HG02852 (cell line): Measurements from ENCODE around the gene OPHN1.

Experiments
- ATAC-seq: cut with Tn5 transposase; IDR thresholded peaks from one replicate; pipeline ENCODE4 v1.9.1; 2021; ENCODE audit warnings: mild to moderate bottlenecking, moderate library complexity; ENCODE audit not compliant: unreplicated experiment

The OPHN1 gene

GRCh38 chrX:68183612-68184214 lies 249.6 kb downstream of the OPHN1 start:
- ATAC-seq: no peak

DNA sequence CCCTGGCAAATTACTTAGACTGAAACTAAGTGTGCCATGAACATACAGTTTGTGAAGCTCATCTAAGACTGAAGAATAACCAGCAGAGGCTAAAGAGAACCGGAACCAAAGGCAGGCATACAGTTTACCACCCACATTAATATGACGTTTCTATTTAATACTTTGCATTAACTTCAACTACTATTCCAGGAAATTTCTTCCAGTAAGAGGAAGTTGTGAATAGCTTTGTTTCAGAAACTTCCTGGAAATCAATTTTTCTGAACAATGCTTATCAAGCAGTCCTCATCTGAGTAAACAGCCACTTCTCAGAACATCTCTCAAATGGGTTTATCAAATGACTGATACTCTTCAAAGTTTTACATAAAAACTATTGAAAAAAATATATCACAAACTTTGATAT lies 252.7 kb downstream of the OPHN1 start:
- no peak for ATAC-seq

DNA sequence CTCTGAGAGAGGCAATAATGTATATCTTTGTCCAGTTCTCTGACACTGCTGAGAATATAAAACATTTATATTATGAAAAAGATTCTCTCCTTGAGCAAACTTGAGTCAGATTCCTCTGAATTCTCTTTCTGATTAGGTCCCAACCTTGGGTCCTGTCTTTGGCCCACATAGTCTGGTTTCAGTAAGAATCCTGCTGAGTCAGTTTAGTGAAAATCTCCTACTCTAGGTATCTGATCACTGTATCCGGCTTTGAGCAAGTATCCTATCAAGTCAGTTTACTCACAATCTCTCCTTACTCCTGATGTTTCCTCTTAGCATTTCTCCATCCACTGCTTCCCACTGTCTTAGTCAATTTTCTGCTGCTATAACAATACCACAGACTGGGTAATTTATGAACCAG lies 253.9 kb downstream of the OPHN1 start:
- no peak for ATAC-seq

DNA sequence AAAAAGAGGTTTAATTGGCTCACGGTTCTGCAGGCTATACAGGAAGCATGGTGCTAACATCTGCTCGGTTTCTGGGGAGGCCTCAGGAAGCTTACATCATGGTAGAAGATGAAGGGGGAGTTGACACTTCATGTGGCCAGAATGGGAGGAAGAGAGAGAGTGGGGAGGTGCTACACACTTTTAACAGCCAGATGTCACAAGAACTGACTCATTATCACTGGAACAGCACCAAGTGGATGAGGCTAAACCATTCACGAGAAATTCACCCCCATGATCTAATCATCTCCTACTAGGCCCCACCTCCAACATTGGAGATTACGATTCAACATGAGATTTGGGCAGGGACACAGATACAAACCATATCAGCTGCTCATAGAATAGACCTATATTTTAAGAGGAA lies 255.8 kb downstream of the OPHN1 start:
- ATAC-seq: no peak

GRCh38 chrX:68175562-68175961 lies 257.7 kb downstream of the OPHN1 start:
- no peak for ATAC-seq

DNA sequence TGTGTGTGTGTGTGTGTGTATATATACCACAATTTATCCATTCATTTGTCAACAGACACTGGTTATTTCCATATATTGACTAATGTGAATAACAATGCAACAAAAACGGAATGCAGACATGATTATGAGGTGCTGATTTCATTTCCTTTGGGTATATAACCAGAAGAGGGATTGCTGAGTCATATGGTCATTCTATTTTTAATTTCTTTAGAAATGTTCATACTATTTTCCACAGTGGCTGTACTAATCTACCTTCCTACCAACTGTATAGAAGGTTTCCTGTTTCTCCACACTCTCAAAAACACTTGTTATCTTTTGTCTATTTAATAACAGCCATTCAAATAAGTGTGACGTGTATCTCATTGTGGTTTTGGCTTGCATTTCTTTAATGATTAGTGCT lies 269.9 kb downstream of the OPHN1 start:
- ATAC-seq: no peak

GRCh38 chrX:68147848-68148247 lies 285.4 kb downstream of the OPHN1 start:
- ATAC-seq: no peak

DNA sequence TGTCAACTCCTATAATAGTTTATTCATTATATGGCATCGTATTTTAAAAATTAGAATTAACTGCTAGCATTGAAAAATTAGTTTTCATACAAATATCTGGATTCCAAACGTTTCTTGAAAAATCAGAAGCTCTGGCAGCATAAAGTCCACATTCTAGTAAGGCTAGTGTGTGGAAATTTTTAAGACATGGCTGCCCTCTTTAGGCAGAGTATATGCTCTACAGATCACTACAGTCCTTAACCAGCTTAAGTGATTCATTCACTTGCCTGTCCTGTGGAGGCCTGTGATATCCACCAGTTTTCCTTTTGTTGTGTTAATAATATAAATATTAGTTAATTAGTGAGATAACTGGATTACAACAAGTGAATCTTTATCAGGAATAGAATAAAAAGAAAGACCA lies 287.2 kb downstream of the OPHN1 start:
- ATAC-seq: no peak

DNA sequence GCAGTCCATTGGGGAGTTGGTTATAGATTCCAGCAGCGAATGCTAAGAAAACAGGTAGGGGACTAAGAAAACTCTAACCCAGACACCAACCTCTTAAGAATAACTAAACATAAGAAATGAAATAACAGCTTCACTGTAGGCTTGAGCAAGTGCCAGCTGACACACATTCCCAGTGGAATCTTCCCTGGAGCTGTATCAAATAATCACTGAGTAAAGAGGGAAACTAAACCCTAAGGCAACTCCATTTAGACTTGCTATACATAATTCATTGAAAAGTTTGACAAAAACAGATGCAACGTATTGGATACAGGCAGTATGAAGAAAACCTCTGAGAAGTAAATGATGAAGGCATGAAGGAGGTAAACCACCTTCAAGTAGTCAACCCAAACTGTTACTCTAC lies 293.5 kb downstream of the OPHN1 start:
- no peak for ATAC-seq

- ATAC-seq: no peak
Measured at GRCh38 chrX:68133181-68133580, 300.1 kb downstream of the OPHN1 start.

- ATAC-seq: no peak
Measured at GRCh38 chrX:68132749-68133148, 300.5 kb downstream of the OPHN1 start.

GRCh38 chrX:68121835-68122234 lies 311.5 kb downstream of the OPHN1 start:
- ATAC-seq: no peak

- ATAC-seq: no peak
Measured at GRCh38 chrX:68121371-68121770, 311.9 kb downstream of the OPHN1 start.

DNA sequence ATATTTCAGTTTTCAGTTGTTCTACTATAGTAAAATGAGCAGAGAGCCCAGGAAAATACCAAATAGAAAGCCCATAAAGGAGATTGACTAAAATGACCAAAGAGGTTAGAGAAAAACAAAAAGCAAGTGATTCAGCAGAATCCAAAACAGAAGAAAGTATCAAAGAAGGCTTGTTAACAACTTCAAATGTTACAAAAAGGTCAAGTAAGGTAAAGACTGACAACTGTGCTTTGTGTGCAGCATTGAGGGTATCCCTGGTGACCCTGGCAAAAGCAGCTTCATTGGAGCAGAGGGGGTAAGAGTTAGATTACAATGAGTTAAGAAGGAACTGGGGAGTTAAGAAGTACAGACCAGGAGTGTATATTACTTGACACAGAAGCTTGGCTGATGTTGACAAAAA lies 317.9 kb downstream of the OPHN1 start:
- ATAC-seq: no peak

DNA sequence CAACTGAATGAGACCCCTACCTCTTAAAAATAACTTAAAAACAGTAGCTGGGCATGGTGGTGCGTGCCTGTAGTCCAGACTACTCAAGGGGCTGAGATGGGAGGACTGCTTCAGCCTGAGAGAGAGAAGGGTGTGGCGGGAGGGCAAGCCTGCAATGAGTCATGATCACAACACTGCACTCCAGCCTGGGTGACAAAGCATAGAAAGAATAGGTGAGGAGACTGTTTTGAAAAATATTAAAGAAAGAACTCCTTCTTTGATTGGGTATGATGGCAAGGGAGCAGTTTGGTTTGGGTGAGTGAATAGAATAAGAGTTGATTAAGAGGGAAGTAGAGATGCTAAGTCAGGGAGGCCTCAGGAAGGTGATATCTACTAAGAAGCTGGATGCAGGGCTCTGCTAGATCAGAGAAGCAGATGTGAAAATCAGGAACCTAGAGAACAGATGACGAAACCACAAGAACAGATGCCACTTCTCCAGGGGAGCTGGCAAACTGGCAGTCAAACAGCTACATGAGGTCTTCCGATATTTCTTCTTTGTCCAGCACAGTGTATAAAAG lies 318.6 kb downstream of the OPHN1 start:
- no peak for ATAC-seq

DNA sequence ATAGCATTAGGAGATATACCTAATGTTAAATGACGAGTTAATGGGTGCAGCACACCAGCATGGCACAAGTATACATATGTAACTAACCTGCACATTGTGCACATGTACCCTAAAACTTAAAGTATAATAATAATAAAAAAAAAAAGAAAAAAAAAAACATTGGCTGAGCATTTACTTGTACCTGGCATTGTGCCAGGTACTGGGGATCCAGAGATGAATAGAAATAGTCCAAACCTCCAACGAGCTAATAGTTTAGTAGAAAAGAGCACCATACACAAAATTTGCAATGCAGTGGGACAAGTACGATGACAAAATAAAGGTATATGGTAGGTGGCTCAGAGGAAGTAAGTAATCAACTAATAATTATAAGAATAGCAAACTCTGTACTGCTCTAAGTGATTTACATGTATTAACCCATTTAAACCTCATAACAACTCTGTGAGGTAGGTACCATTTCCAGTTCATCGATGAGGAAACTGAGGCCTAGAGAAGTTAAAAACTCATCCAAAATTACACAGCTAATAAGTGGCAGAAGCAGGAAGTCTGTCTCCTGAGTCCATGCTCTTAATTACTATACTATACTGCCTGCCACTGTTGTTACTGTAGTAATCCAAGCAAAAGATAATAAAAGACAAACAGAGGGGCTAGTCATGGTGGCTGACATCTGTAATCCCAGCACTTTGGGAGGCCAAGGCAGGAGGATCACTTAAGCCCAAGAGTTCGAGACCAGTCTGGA lies 319.3 kb downstream of the OPHN1 start:
- ATAC-seq: no peak

- no peak for ATAC-seq
Measured at GRCh38 chrX:68112321-68112720, 321.0 kb downstream of the OPHN1 start.

- no peak for ATAC-seq
Measured at GRCh38 chrX:68109162-68109561, 324.1 kb downstream of the OPHN1 start.

DNA sequence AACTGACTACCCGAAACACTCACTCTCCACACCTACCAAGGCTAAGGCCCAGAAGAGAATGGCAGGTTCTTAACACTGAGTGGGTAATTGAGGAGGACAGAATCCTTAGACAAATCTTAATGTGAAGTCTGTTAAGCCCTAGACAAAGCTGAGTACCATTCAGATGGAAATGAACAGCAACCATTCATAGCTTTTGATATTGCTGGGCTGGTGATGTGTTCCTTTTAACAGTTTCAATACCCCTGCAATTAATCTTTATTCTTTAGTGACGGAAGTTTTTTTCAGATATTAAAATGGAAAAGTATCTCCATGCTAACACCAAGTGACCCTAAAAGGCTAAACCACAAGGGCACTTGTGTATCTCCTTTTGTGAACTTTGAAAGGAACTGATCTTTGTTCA lies 334.9 kb downstream of the OPHN1 start:
- no peak for ATAC-seq

- ATAC-seq: no peak
Measured at GRCh38 chrX:68090266-68090665, 343.0 kb downstream of the OPHN1 start.

DNA sequence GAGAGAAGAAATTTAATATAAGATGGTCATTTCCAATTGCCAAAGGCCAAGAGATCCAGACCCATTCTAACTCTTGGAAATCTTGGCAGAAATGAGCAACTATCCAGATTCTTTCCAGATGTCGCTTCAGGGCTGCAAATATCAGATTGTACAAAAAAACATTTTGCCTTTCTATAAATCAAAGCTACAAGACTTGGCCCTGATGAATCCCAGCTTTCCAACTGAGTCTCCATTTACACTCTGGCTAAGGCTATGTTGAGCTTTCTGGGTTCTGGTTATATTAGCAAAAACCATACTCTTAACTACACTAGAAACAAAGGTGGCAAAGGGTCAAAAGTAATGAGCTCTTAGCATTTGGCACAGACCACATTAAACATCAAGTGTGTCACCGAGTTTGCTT lies 345.8 kb downstream of the OPHN1 start:
- no peak for ATAC-seq

GRCh38 chrX:68086709-68087108 lies 346.6 kb downstream of the OPHN1 start:
- ATAC-seq: no peak

GRCh38 chrX:68084765-68085164 lies 348.5 kb downstream of the OPHN1 start:
- ATAC-seq: no peak
